ENCODE measurements around the gene CAMK1D.

- TF ChIP-seq POLR2A (IDR thresholded peaks at IDR 0.05) (no peak), CTCF (IDR thresholded peaks at IDR 0.05) (no peak)
Measured at GRCh38 chr10:12667052-12667451, 317.7 kb downstream of the CAMK1D start.
